D721Med (cell line): Measurements from ENCODE around the gene ASXL3.
A peak's percentile ranks its signal among the peaks of the same experiment; 100 is the strongest.

Experiments used
- DNase-seq: peaks from one replicate; pipeline ENCODE4 v3.0.0; 2011; ENCODE audit warnings: low spot score; ENCODE audit not compliant: insufficient read length
- FAIRE-seq: peaks from 2 replicates; lab custom pipeline; 2011; peaks lifted over from hg19 to GRCh38; lab: Jason Lieb, UNC
- TF ChIP-seq, protein P1 (sequence below): IDR thresholded peaks from 2 replicates; pipeline ENCODE4 v1.5.1; 2012; ENCODE audit warnings: mild to moderate bottlenecking, control low read depth; ENCODE audit not compliant: insufficient read depth; ENCODE audit errors: missing control alignments

The ASXL3 gene

DNA sequence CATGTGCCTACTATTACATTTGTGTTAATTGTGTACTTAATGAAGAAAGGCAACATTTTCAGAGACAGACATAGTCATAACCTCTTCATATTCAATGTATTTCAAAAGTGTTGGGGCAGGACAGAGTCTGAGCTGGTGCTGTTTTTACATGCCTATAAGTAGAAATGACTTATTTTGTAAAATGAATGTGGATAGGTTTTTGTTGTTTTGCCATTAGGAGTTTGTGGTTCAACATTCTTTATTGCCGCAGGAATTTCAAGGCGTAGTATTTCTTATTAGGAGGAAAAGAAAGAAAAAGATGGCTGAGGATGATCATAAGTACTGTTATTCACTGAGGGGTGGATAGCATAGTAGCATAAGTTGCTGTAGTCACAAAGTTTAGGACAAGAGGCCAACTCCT is 21.2 kb upstream of the ASXL3 start:
- TF ChIP-seq, protein P1, sequence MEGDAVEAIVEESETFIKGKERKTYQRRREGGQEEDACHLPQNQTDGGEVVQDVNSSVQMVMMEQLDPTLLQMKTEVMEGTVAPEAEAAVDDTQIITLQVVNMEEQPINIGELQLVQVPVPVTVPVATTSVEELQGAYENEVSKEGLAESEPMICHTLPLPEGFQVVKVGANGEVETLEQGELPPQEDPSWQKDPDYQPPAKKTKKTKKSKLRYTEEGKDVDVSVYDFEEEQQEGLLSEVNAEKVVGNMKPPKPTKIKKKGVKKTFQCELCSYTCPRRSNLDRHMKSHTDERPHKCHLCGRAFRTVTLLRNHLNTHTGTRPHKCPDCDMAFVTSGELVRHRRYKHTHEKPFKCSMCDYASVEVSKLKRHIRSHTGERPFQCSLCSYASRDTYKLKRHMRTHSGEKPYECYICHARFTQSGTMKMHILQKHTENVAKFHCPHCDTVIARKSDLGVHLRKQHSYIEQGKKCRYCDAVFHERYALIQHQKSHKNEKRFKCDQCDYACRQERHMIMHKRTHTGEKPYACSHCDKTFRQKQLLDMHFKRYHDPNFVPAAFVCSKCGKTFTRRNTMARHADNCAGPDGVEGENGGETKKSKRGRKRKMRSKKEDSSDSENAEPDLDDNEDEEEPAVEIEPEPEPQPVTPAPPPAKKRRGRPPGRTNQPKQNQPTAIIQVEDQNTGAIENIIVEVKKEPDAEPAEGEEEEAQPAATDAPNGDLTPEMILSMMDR, result no peak
- no peak for FAIRE-seq
- no peak for DNase-seq

GRCh38 chr18:33557706-33558105 is 20.3 kb upstream of the ASXL3 start:
- DNase-seq (no peak), FAIRE-seq (peak; percentile 76)
- TF ChIP-seq, protein P1, result no peak

DNA sequence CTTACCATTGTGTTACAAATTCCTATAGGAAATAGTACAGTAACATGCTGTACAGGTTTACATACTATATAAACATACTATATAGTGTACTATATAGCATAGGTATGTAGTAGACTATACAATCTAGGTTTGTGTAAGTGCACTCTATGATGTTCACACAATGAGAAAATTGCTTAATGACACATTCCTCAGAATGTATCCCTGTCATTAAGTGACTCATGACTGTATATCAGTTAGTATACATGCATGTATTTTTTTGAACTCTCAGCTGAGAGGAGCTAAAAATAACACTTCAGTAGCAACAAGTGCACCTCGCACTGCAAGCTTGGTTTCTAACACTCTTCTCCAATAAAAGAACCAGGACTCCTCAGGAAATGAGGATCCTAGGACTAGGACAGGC is 19.5 kb upstream of the ASXL3 start:
- TF ChIP-seq, protein P1, result no peak
- DNase-seq, result no peak
- FAIRE-seq, result peak; percentile 86

DNA sequence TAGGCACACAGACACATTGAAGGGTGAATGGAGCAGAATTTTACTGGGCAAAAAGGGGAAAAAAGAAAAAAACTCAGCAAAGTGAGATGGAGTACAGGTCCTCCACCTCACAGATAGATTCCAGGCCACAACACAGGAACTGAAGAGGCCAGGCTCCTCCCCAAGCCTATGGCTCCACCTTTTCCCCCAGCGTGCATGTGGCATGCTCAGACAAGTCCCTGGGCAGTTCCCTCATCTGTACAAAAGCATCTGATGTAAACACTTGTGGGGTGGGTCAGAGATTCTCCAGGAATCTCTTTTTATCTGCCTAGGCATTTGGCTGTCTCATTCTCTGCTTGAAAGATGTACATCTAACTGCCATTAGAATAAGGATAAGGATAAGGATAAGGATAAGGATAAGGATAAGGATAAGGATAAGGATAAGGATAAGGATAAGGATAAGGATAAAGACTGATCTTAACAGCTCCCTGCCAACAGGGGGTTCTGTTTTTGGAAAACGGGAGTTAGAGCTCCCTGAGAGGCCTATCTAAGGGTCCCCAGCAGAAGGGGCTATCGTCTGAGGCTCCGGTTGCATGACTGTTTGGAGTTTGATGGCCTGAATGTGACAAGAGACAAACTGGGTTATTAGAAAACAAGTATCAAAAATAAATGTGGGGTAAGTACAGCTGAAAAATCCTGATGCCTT is 17.2 kb upstream of the ASXL3 start:
- no peak for DNase-seq
- TF ChIP-seq, protein P1, result no peak
- peak; percentile 99 for FAIRE-seq

GRCh38 chr18:33562741-33563140 is 15.3 kb upstream of the ASXL3 start:
- peak; percentile 55 for FAIRE-seq
- no peak for DNase-seq
- TF ChIP-seq, protein P1, result no peak

GRCh38 chr18:33567705-33568104 is 10.3 kb upstream of the ASXL3 start:
- FAIRE-seq, result no peak
- TF ChIP-seq, protein P1, result no peak

DNA sequence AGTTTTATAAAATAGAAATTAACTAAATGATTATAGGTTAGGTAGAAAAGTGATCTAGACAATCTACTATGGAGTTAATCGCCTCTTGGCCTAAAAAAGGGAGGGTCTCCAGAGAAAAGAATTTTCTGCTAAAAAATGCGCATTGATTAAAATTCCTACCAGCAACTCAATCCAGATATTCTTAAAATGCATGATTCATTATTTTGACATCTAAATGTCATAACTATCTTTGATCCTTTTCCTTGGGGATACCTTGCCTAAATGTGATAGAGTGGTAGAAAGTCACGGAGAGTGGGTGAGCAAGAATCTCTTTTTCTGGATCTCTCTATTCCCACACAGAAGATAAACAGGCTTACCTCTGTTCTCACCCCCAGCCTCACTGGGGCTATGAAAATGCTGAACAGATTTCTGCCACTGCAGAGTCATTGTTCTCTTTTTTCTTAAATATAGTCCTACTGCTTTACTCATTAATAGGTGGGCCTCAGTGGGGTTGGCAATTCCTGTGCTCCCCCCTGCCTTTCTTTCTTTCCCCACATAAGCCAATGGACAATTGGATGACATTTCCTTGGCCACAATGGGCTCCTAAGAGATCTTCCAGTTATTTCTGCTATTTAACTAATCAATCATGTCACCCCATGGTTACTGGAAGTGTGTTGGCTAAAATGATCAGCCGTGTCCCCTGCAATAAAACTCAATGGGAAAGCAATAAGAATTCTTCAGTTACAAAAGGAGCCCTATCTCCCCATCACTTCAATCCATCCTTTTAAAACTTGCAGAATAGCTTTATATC is 5.8 kb upstream of the ASXL3 start:
- FAIRE-seq, result no peak
- TF ChIP-seq, protein P1, result no peak
- no peak for DNase-seq

More at GRCh38 chr18:33567705-33568104, 10.3 kb upstream of the ASXL3 start:
- no peak for DNase-seq
